ENCODE data around the gene KRT83.
"Not testable (repeated sequence)": the region's sequence is repeated elsewhere in the genome, so short reads cannot be mapped to it uniquely, and the experiment has no call there.

KRT83 gene

GRCh38 chr12:52310622-52311284 lies 10.4 kb downstream of the KRT83 start:
- no peak for DNase-seq (ENCODE audit: low read depth in 2 of 2)

DNA sequence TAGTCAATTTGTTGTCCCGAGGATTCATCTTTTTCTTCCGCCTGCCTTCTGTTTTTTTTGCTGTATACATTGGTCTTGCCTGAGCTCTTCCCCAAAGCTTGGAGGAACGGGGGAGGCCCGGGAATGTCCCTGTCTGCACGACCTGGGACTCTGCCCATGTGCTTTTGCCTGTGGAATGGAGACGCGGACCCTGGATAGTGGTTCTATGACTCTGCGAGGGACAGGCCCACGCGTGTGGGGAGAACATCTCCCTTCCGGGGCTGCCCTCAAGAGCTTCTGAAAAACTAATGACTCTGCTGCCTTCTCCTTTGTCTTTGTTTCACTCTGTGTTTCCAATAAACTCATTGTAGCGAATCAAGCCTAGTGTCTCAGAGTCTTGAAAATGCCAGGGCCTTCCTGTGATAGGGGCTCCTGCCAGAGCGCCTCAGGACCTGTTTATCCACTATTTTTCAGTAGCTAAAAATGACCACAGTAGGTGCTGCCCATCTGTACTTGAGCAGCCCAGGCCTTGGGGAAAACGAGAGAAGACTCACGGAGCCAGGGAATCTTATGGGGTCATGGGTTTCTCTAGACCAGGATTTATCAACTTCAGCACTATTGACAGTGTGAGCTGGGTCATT lies 12.3 kb downstream of the KRT83 start:
- DNase-seq (ENCODE audit: low read depth in 2 of 2): no peak

GRCh38 chr12:52307836-52308805 lies 13.1 kb downstream of the KRT83 start:
- DNase-seq (ENCODE audit: low read depth in 2 of 2): peak; percentile 40 to 52

- no peak for DNase-seq (ENCODE audit: low read depth in 2 of 2)
Measured at GRCh38 chr12:52306731-52307130, 14.5 kb downstream of the KRT83 start.

- DNase-seq (ENCODE audit: low read depth in 2 of 2): no peak
Measured at GRCh38 chr12:52305921-52306705, 15.1 kb downstream of the KRT83 start.

GRCh38 chr12:52304941-52305411 lies 16.2 kb downstream of the KRT83 start:
- DNase-seq (ENCODE audit: low read depth in 2 of 2): not testable (repeated sequence)

- not testable (repeated sequence) for DNase-seq (ENCODE audit: low read depth in 2 of 2)
Measured at GRCh38 chr12:52302242-52302914, 18.8 kb downstream of the KRT83 start.

DNA sequence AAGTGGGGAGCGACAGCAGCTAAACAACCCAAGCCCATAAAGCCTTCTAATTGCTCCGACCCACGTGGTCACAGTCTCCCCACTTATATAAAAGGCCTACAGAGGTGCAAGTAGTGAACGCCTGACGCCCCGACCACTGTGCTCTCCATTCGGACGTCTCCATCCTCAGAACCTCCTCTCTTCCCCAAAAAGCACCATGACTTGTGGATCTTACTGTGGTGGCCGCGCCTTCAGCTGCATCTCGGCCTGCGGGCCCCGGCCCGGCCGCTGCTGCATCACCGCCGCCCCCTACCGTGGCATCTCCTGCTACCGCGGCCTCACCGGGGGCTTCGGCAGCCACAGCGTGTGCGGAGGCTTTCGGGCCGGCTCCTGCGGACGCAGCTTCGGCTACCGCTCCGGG lies 19.5 kb downstream of the KRT83 start:
- DNase-seq (ENCODE audit: low read depth in 2 of 2): not testable (repeated sequence)

GRCh38 chr12:52300796-52301691 lies 20.2 kb downstream of the KRT83 start:
- DNase-seq (ENCODE audit: low read depth in 2 of 2): no peak

DNA sequence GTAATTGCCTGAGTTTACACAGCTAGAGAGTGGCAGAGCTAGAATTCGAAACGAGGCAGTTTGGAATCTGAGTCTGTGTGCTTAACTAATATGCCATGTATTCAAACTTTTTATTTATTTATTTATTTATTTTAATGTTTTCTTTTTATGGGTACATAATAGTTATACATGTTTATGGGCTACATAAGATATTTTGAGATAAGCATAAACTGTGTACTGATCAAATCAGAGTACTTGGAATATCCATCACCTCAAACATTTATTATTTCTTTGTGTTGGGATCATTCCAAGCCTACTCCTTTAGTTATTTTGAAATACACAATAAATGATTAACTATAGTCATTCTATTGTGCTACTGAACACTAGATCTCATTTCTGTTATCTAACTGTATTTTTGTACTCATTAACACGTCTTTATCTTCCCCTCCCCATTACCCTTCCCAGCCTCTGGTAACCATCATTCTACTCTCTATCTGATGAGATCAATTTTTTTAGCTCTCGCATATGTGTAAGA lies 22.5 kb downstream of the KRT83 start:
- no peak for DNase-seq (ENCODE audit: low read depth in 2 of 2)

DNA sequence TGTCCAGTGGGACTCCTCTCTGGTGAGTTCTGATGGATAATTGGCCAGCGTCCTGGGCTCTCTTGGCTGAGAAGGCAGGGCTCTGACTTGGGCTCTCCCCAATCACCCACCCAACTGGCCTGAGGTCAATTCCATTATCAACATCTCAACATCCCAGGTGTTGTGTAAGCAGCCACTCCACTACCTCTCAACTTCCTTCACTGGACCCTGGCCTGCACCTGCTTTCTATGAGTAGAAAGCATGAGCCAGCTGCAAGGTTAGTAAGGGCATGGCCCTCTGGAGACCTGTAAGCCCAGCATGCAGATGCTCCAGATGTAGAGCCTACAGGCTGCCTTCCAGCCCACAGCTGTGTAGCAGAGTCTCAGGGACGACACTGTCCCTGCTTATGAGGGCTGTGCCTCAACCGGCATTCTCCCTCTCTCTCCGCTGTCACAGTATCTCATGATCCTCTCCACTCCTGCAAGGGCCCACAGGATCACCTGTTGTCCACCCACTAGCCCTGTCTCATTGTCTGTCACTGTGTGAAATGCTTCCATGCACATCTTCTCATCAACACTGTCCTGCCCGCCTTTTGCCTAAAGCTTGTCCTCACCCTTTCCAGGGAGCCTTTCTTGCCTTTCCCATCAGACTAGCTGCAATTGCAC lies 24.5 kb downstream of the KRT83 start:
- no peak for DNase-seq (ENCODE audit: low read depth in 2 of 2)

GRCh38 chr12:52295663-52296062 lies 25.5 kb downstream of the KRT83 start:
- DNase-seq (ENCODE audit: low read depth in 2 of 2): no peak

- no peak for DNase-seq (ENCODE audit: low read depth in 2 of 2)
Measured at GRCh38 chr12:52294803-52295202, 26.4 kb downstream of the KRT83 start.

DNA sequence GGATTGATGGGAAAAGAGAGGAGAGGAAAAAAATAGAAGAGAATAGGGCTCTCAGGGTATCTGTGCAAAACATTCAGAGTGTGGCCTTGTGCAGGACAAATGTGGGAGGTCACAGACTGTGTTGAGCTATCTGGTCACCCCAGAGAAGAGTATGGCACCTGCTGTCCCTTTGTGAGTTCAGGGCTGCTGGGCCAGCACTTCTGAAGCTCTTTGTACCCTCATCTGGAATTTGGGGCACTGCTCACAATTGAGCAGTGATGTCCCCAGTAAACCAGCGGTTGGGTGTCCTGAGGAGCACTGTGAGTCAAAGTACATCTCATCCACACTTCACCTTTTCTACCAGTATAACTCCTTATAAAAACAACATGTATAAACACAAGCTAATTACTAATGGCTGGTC lies 27.3 kb downstream of the KRT83 start:
- no peak for DNase-seq (ENCODE audit: low read depth in 2 of 2)

DNA sequence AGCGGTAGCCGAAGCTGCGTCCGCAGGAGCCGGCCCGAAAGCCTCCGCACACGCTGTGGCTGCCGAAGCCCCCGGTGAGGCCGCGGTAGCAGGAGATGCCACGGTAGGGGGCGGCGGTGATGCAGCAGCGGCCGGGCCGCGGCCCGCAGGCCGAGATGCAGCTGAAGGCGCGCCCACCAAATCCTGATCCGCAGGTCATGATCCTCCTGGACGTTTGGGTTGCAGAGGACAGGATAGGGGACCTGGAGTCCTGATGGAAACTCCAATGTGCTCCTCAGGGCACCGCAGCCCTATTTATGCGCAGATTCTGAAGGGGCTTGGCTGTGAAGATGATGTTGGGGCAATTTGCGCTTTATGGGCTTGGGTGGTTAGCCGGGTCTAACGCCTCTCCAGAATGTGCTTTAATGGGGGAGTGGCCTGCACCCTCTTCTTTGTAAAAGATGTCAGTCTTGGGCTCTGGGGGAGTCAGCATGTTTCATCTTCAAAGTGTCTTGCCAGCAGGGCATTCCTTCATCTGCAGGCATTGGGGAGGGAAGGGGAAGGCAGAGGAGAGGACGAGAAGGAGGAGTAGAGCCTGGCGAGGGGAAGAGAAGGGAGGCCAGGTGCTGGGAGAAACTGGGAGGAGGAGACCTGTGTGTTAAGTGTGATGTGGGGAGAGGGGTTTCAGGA lies 29.8 kb downstream of the KRT83 start, which contains the start of gene KRT81:
Gene KRT81, minus strand, starts transcription at position 268 of the 669 bp plus-strand sequence. Its CDS starts 69 bp downstream, at position 199.
- DNase-seq (ENCODE audit: low read depth in 2 of 2): no peak

DNA sequence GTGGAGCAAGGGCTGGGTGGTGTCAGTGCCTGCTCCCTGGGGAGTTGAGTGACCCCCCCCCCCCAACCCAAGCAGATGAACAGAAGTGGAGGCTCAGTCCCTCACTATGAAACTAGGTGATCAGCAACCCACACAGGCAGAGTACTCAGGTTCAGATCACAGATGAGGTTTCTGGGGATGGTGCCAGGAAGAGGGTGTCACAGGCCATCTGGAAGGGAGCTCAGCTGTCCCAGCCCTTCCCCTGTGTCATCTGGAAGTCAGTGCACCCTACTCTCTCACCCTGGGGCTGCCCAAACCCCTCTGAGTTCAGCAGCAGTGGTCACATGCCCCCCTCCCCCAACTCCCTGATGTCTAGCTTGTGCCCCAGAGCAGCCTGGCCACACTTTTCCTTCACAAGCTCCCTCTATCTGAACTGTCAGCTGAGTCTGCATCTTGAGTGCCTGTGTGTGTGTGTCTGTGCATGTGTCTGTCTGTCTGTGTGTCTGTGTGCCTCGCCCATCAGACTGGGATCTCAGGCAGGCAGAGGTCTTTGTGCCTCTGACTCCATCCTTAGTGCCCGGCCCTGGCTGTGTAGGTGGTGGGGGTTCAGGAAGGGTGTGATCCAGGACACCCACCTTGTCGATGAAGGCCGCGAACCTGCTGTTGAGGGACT lies 30.6 kb downstream of the KRT83 start:
- not testable (repeated sequence) for DNase-seq (ENCODE audit: low read depth in 2 of 2)

GRCh38 chr12:52287816-52288805 lies 33.1 kb downstream of the KRT83 start:
- DNase-seq (ENCODE audit: low read depth in 2 of 2): not testable (repeated sequence)

Measured in stimulated activated CD4-positive, alpha-beta T cell treated with anti-CD3 and anti-CD28 coated beads, Interleukin-4, amount 100 ng/mL, for 48 hours (primary cell).